CD4-positive, alpha-beta T cell treated with Interleukin-6 for 4 hours (primary cell): ENCODE measurements around the gene C1orf35.

Experiments
- DNase-seq: peaks from one replicate; pipeline ENCODE4 v3.0.0-alpha.2; 2020; ENCODE audit warnings: mixed read lengths

Gene C1orf35

DNA sequence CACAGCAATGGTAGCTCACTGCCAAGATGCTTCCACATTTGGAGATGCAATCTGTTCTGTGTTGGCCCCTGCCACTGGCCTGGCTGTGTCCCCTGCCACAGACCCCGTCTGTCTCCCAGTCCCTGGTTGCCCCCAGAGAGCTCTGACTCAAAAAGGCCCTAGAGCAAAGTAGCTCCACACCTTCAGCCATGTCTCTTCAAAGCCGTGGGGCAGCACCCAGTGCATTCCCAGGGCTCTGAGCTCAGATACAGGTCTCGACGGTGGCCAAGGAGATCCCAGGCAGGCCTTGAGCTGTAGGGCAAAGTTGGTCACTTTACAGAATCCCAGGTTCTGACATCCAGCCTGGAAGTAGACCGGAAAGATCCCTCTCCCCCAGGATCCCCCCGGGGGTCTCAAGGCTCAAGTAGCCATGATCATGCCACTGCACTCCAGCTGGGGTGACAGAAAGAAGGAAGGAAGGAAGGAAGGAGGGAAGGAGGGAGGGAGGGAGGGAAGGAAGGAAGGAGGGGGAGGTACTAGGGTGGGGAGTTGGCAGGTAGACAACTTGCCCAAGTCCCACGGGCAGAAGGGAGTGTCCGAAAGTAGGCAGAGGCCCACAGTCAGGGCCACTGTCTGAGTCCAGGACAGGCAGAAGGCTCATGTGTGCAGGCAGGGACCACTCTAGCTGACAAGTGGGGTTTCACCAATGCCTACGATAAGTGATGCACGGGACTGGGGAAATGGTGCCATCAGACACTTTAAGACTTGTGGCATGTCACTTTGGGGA is 25.4 kb downstream of the C1orf35 start:
- no peak for DNase-seq

DNA sequence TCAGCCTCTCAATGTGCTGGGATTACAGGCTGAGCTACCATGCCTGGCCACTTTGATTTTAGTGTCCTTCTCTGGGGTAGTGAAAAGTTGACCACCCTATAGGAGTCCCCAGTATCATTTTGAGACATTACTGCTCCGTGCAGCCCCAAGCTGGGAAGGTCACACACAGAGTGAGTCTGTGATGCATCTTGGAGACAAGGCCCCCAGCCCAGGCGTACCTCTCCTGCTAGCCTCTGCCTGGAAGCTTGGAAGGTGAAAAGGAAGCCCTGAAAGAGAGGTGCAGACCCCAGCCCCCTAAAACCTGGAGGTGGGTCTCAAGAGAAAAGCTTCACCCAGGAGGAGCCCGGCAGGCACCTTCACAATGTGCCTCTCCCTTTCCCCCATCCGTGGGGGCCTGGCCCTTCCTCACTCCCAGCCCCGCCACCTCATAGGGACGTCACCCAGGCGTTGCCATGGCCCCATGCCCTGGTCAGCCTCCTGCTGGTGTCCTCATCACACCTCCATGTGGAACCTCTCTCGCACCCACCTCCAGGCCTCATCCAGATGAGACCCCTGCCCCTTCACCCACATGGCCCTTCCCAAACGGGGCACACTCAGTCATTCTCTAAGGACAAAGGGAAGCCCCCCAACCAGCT is 26.2 kb downstream of the C1orf35 start:
- DNase-seq, result no peak

DNA sequence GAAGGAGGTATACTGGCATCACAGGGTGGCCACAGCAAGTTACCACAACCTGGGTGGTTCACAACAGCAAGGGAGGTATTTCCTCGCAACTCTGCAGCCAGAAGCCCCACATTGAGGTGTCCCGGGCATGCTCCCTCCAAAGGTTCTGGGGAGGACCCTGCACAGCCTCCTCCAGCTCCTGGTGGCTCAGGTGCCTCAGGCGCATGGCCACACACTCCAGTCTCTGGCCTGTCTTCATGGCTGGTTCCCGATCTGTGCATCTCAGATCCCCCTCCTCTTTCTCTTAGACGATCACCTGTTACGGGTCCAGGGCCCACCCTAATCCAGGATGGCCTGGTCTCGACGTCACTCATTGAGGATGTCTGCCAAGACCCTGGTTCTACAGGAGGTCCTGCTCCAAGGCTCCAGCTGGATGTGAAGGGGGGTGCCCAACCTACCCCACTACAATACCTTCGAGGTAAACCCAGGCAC is 27.3 kb downstream of the C1orf35 start:
- no peak for DNase-seq

DNA sequence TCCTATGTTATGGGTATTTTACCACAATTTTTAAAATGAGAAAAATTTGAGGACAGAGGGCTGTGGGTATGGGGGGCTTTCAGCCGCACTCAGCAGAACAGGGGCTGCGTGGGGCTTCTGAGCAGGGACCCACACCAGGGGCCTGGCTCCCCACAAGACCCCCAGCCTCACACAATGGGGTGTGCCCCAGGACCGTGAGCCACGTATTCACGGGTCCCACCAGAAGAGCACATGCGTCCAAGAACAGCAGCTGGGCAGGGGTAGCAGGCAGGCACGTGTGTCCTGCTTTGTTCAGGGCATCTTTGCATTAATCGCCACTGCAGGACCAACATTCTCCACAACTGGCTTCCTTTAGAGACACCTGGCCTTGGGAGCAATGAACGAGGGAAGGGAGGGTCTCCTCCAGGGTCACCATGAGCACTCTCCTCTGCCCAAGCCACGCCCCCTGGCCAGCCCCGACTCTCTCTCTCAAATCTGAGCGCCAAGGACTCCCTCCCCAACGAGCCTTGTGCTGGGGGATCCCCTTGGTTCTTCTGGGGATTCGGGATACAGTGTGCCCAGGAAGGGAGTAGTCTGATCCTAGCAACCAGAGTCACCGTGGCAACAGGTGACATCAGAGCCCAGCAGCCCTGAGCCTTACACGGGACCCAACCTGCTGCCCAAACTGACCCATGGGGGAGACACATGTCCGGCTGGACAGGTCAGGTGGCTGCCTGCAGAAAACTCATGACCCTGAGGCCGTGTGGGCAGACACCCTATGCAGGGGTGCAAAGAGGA is 28.0 kb downstream of the C1orf35 start:
- DNase-seq, result no peak

DNA sequence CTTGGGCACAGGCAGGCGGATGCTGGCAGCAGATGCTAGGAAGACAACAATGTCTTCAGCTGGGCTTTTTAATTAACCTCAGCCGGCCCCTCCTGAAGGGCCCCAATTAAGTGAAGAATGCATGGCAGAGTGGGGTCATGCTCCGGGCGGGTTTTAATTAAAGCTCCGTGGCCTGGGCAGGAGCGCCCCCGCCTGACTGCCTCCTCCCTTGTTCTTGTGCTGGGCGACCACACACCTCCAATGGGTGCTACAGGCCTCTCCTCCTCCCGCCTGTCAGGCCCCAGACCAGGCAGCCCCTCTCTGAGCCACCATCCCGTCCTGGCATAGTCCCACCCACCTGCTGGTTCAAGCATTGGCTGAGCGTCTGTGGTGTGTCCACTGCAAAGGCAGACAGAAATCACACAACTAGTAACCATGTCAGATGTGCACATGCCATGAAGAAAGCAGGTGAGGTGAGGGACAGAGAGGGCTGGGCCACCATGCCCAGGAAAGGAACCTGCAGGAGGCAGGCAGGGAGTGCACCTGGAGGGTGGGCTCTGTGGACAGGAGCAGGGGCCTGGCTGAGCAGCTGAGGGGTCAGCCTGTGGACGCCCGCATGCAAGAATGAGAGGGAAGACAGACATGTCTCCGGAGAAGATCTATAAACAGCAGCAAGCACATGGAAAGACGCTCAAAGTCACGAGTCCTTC is 29.1 kb downstream of the C1orf35 start:
- DNase-seq, result no peak

DNA sequence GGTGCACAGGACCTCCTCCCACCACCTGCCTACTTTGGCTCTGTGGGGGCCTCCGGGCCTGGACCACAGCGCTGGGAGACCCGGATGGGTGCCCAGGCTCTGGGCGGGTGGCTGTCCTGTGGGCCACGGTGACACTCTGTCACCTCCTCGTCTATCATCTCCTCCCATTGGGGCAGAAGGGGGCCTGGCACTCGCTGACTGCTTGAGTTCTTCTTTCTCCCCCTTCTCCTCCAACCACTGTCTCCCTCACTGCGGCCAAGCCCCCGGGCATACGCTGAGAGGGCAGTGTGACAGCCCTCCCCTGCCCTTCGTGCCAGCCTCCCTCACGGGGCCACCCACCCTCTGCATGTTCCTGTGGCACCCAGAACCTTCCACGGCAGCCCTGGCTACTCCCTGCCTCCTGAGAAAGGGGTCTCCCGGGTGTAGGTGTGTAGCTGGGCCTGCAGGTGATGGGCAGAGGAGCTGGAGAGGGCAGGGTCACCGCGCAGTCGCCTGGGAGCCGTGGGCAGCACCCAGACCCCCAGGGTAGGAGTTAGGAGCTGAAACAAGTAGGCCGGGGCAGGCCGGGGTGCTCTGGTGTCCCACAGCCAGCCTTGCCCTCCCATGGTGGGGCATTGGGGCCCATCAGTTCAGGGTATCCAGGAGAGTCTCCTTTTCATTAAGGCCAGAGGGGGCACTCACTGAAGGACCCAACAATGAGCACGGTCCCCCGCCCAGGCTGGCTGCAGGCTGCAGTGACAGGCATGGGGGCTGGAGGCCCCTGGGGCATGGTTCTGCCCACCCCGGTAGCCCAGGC is 29.9 kb downstream of the C1orf35 start:
- no peak for DNase-seq

DNA sequence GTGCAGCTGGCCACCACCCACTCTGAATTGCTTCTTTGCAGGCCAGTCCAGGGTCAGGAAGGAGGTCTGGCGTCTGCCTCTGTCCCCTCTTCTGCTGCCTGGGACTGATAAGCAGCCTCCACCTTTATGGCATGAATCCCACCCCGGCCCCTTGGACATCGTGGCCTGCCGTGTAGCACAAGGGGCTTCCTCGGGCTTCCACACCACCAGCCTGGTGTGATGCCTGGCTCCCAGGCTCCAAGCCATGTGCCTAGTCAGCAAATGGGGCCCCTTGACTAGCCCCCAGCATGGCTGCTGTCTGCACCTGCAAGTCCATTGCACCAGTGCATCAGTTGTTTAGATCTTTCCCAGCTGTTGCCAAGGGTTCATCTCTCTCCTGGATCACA is 30.5 kb downstream of the C1orf35 start:
- DNase-seq, result no peak

DNA sequence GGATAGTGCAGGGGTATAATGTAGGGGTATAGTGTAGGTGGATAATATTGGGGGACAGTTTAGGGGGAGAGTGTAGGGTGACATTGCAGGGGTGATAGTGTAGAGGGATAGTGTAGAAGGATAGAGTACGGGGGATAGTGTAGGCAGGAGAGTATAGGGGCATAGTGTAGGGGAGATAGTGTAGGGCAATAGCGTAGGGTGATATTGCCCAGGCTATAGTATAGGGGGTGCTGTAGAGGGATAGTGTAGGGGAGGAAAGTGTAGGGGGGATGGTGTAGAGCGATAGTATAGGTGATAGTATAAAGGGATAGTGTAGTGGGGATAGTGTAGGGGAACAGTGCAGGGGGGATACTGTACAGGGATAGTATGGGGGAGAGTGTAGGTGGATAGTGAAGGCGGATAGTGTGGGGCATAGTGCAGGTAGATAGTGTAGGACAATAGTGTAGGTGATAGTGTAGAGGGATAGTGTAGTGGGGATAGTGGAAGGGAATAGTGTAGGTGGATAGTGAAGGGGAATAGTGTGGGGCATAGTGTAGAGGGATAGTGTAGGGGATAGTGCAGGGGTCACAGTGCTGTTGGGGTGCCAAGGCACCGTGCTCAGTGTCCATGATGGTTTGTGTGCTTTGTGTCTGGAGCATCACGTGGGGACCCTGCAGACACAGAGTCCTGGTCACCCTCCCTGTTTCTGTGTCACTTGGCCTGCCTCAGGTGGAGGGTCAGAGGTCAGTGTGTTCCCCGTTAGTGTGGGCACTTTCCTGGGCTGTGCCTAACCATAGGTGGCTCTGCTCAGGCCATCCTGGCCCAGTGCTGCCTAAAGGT is 31.1 kb downstream of the C1orf35 start:
- no peak for DNase-seq

DNA sequence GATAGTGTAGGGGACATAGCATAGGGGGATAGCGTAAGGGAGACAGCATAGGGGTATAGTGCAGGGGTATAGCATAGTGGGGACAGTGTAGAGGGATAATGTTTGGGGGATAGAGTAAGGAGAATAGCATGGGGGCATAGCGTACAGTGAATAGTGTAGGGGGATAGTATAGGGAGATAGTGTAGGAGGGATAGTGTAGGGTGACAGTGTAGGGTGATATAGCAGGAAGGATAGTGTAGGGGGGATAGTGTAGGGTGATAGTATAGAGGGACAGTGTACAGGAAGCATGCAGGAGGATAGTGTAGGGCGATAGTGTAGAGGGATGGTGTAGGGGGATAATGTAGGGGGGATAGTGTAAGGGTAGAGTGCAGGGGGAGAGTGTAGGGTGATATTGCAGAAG is 32.3 kb downstream of the C1orf35 start:
- DNase-seq, result no peak

DNA sequence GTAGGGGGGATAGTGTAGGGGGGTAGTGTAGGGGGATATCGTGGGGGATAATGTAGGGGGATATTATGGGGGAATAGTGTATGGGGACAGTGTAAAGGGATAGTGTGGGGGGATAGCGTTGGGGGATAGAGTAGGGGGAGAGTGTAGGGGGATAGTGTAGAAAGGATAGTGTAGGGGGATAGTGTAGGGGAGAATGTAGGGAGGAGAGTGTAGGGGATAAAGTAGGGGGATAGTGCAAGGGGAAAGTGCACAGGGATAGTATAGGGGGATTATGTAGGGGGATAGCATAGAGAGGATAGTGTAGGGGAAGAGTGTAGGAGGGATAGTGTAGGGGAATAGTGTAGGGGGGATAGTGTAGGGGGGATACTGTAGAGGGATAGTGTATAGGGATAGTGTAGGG is 33.0 kb downstream of the C1orf35 start:
- DNase-seq, result no peak

DNA sequence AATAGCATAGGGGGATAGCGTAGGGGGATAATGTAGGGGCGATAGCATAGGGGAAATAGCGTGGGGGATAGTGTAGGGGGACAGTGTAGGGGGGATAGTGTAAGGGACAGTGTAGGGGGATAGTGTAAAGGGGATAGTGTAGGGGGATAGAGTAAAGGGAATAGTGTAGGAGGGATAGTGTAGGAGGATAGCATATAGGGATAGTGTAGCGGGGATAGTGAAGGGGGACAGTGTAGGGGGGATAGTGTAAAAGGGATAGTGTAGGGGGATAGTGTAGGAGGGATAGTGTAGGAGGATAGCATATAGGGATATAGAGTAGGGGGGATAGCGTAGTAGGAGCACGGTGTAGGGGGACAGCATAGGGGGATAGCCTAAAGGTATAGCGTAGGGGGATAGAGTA is 34.8 kb downstream of the C1orf35 start:
- no peak for DNase-seq

DNA sequence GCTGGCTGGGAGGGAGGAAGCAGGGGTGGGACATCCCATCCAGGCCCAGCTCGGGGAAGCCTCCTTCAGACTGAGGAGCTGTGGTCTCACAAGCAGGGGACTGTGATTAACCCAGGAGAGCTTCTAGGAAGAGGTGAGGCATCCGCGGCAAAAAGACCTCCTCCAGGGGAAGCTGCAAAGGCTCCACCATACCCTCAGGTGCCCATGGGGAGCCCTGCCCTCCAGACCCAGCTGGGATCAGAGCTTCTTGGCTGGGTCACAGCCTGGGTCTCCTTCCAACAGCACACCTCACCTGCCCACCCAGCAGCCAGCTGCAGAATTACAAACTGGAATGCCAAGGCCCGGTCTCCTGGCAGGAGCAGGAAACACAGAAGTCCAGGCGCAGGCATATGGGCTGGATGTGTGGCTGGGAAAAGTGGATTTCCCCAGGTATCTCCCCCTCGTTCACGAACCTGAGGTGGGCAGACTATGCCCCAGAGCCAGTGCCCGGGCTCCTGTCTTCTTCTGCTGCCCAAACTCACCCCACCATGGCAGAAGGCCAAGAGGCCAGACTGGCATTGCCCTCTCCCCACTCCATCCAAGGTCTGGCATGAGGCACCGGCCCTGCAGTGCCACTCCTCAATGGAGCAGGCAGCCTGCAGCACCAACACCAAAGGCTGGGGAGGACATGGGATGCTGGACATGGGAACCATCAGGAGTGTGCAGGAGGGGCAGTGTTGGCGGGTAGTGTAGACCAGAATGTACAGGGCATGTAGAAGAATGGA is 36.1 kb downstream of the C1orf35 start:
- DNase-seq, result no peak

DNA sequence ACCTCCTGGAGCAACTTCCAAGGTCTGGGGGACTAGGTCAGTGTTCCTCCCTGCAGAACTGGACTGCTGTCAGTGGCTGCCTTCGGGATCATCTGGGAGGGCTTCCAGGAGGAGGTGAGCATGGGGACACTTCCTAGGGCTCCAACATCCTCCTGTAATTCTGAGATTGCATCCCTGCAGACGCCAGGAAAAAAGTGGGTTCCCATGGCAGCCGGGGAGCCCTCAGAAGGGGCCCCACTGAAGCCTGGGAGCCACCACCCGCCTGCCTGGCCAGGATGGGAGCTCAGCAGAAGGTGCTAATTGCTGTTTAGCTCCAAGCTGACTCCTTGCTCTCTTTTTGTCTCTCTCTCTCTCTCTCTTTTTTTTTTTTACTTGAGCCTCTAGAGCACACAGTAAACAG is 36.7 kb downstream of the C1orf35 start:
- no peak for DNase-seq

DNA sequence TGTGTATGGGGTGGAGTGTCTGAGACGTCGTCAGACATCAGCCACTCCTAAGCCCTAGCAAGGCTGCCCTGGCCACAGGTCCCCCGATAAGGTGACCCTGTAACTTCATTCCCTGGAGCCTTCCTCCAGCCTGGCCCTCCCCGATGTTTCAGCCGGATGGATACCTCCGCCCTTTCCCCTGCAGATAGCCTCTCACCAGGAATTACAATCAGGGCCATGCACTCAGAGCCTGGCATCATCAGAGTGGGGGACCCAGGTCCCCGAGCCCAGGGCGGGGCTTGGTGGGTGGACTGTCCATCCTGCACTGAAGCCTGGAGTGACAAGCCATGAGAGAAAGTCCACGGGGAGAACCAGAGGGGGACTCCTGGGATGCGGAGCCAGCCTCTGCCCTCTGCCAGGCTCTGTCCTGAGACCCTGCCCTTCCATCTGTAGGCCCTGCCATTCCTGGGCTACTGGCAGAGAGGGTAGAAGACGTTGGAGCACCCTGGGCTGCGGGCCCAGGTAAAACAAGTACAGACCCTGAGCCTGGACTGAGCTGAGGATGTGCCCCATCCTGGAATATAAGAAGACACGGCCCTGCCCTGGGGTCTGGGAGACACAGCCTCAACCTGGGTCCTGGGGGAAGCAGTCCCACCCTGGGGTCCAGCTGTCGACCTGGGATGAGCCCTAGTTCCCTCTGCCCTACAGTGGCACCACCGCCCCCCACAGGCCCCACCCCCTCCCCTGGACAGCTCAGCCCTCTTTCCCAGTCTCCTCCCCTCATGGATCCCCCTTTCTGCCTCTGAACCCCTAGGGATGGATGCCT is 37.4 kb downstream of the C1orf35 start:
- no peak for DNase-seq

DNA sequence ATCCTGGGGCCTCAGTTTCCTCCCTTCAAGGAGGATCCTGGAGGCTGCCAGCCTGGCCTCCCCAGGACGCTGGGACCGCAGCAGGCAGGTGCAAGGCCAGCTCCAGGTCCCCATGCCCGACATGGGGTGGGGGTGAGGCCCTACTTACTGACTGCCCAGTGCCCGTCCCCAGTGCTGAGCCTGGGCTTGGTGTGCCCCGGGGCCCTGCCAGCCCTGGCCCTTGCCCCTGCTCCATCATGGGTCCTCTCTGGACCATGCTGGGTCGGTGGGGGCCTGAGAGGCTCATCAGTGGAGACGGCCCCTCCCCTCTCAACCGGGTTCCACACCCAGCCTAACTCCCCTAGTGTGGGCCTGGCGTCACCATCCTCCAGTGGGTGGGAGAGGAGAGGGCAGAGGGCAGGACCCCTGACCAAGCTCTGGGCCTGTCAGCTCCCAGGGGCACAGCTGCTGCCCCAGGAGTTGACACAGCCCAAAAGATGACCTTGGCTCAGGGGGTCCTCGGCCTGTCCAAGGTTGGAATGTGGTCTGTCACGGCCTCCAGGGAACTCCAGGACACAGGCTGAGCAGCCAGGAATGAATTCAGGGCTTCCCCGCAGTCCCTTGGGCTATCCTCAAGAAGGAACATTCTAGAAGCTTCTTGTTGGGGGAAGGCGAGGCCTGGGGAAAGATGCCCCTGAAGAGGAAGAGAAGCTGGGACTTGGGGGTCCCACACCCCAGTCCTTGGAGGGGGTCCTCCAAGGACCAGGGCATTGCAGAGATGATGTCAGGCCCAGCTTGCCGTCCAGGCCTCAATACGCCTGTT is 38.2 kb downstream of the C1orf35 start:
- DNase-seq, result no peak

DNA sequence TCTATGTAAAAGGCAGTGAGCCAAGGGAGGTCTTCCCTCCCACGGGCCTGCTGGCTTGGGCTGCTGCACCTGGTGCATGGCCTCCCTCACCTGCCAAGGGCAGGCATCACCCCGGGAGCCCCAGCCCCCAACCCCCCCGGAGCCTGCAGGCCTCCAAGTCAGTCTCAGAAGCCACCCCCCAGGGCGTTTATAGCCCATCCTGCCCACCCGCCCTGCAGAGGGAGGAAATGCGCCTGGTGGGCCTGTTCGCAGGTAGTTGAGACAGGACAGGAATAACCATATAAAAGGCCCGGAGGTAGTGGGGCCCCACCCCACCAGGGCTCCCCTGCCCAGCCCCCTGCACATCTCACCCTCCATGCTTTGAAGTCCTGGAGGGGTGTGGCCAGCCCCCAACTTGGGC is 38.8 kb downstream of the C1orf35 start:
- DNase-seq, result no peak

DNA sequence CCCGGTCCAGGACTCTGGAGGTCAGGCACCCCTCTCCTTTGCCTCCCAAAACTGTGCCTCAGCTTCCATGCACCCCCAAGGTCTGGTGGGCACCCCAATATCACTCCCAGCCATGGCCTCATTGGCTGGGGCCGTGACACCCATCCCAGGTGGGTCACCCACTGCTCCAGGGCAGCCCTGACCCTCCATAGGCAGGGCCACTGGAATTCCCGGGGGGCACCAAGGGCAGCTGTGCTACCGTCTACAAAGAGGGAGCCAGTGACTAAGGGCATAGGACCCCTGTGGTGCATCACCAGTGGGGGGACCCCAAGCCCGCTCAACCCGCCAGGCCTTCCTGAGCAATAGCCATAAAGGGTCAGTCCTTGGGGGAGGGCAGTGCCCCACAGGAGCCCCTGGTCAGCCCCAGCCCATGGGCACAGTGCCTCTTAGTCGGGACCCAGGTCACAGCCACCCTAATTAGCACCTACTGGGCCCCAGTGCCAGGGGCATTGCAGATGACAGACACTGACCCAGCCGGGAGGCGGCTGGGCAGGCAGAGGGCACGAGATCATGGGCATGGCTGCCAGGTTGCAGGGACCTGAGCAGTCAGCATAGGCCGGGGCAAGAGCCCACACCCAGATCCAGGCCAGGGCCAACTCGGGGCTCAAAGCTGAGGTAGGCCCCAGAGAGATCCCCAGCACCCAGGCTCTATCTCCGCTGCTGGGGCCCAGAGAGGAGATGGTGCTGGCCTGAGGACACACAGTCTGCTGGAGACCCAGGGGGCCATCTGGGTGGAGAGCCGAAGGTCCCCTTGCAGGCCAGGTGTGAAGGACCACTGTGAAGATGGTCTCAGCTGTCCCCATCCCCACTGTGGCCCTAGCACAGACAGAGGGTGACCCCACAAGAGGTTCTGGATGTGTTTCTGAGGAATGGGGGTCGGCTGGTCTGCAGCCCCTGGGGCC is 39.6 kb downstream of the C1orf35 start:
- no peak for DNase-seq

DNA sequence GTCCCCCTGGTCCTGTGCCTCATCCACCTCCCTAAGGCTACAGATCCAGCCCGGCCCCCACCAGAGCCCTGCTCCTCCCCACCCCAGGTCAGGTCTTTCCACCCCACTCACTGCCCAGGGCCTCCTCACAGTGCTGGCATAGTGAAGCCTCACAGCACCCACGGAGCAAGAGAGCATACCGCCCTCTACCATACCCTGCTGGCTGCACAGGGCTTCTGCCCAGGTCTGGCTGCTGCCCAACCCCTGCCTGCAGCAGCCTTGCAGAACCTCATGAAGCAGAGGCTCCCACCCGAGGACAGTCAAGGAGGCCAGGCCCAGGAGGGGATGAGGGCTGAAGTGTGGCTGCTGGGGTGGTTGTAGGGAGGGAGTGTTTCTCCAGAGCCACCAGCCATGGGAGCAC is 40.3 kb downstream of the C1orf35 start:
- DNase-seq, result no peak
